HL-60 (cell line): ENCODE data around the gene SLC6A9.

Experiments
- DNase-seq, 2 experiments: peaks; one replicate each; pipeline ENCODE4 v3.0.0-alpha.2; 2010 to 2020; ENCODE audit warnings: low read depth in 1 of 2, low spot score in 1 of 2
- H3K27ac ChIP-seq: fragments of 250-450 bp; sonication (Bioruptor Pico); replicated peaks from 2 replicates; pipeline ENCODE4 v1.5.1; 2020; ENCODE audit warnings: mild to moderate bottlenecking, moderate library complexity
- H3K27me3 ChIP-seq: fragments of 250-450 bp; sonication (Bioruptor Pico); 2 replicates; pipeline ENCODE4 v1.5.1; 2021; ENCODE audit warnings: mild to moderate bottlenecking, moderate library complexity; ENCODE audit not compliant: insufficient read depth, poor library complexity, severe bottlenecking
- H3K4me3 ChIP-seq: replicated peaks from 2 replicates; pipeline ENCODE4 v1.5.1; 2011; ENCODE audit warnings: mild to moderate bottlenecking, control low read depth, low read length; ENCODE audit not compliant: insufficient read depth
- CTCF ChIP-seq: IDR thresholded peaks from one replicate; pipeline ENCODE4 v1.5.1; 2011; ENCODE audit warnings: low read length, control low read depth, inconsistent platforms; ENCODE audit not compliant: insufficient read depth
- GABPA ChIP-seq: IDR thresholded peaks from 2 replicates; pipeline ENCODE4 v1.6.1; 2012; ENCODE audit warnings: low read depth
- POLR2AphosphoS5 ChIP-seq: IDR thresholded peaks from 2 replicates; pipeline ENCODE4 v1.6.1; 2012; ENCODE audit warnings: low read depth
- REST ChIP-seq: IDR thresholded peaks from 2 replicates; pipeline ENCODE4 v1.6.1; 2012; ENCODE audit warnings: low read depth; ENCODE audit not compliant: insufficient replicate concordance
- SPI1 ChIP-seq: IDR thresholded peaks from 2 replicates; pipeline ENCODE4 v1.6.1; 2012; ENCODE audit warnings: low read depth, mild to moderate bottlenecking, borderline replicate concordance

The SLC6A9 gene

GRCh38 chr1:43962324-43962723 lies 68.9 kb downstream of the SLC6A9 start:
- Histone ChIP-seq H3K27me3 (no peaks in the 10 kb centered on the region), H3K27ac (no peak overlapping the region; the same call in 1 of the 2 replicates), H3K4me3 (no peak overlapping the region)
- no peak for DNase-seq
- no peak for TF ChIP-seq CTCF
- TF ChIP-seq SPI1: no peak
- TF ChIP-seq GABPA: no peak
- TF ChIP-seq REST: no peak
- TF ChIP-seq POLR2AphosphoS5: no peak

- Histone ChIP-seq H3K4me3 (no peak overlapping the region), H3K27me3 (no peaks in the 10 kb centered on the region), H3K27ac (no peak overlapping the region)
- DNase-seq: no peak
- no peak for TF ChIP-seq CTCF
- no peak for TF ChIP-seq GABPA
- no peak for TF ChIP-seq SPI1
- TF ChIP-seq POLR2AphosphoS5: no peak
- TF ChIP-seq REST: no peak
Observed at GRCh38 chr1:43961692-43962091, 69.6 kb downstream of the SLC6A9 start.

GRCh38 chr1:43960798-43961197 lies 70.5 kb downstream of the SLC6A9 start:
- no peaks in the 10 kb centered on the region for H3K27me3 ChIP-seq
- no peak overlapping the region for H3K27ac ChIP-seq
- TF ChIP-seq GABPA (no peak), CTCF (no peak), SPI1 (no peak), POLR2AphosphoS5 (no peak), REST (no peak)
- no peak overlapping the region for H3K4me3 ChIP-seq
- no peak for DNase-seq
